Bronchial epithelial cell (primary cell): ENCODE results near the gene SDCCAG8. TPM values are rescaled to one million over a fixed set of nuclear protein-coding genes. Genes with fewer than 3 reads are reported as not detected.

Source experiments
- total RNA-seq: library from RNA; depleted of rRNA; stranded (reverse); fragments of >200 nt; gene quantifications from 2 replicates; pipeline ENCODE4 v1.2.1, GENCODE V29; 2014

The SDCCAG8 gene
- total RNA-seq, 1 donor from 2014 or later: 32.4 TPM

Other genes with a start within 250 kb of the SDCCAG8 start
- gene CEP170, start 760 bp upstream of the SDCCAG8 start, total RNA-seq: 20.7 and 21.6 TPM in 2 replicates